Epidermal melanocyte (primary cell): ENCODE measurements around the gene FBN1.

Source experiments
- DNase-seq: peaks from one replicate; pipeline ENCODE4 v3.0.0; 2011; ENCODE audit warnings: low spot score; ENCODE audit not compliant: insufficient read length

The FBN1 gene

DNA sequence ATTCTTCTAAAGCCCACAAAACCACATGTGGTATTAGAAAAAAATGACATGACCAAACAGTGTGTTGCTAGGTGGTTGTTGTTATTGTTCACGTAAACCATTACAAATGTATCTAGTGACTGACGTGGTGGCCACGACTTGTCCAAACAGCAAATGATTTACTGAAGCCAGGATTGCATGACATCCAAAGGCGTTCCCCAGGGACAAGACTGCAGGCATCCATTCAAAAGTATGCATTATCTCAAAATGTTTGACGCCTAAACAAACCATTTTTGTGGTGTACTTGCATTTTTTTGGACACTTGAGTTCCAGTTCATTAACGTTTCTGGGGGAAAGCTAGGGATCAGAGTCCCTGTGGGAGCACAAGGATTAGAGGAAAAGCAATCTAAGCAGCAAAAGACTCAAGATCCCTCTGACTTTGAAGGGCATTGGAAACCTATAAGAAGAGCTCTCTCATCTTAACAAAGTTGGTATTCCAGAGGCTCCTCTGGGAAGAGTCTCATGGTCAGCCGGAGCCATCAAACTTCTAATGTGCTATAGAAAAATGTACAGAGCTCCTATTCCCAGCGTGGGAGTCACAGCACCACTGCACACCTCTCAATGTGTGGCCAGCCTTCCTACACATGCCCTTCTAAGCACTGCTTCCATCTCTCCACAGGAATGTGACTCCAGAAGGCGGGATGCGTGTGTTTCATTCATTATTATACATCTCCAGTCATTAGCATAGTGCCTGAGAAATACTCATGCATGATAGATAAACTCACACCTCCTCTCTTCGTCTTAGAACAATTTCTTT lies 62.9 kb downstream of the FBN1 start:
- no peak for DNase-seq

DNA sequence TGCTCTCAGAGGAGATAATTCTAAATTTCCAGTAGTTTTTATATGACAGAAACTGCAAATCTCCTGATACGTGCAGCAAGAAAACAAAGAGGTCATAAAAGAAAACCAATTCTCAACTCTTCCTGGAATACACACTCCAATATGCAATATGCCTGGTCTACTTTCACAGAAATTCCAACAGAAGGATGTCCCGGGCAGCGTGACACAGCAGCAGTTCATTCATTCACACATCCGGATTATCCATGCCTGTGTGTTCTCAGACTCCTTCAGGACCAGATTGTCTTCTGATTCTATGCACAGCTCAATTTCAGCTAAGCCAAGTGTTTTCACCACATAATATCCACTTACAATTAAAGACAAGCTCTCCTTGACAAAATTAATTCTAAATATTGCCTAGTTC lies 64.3 kb downstream of the FBN1 start:
- no peak for DNase-seq

DNA sequence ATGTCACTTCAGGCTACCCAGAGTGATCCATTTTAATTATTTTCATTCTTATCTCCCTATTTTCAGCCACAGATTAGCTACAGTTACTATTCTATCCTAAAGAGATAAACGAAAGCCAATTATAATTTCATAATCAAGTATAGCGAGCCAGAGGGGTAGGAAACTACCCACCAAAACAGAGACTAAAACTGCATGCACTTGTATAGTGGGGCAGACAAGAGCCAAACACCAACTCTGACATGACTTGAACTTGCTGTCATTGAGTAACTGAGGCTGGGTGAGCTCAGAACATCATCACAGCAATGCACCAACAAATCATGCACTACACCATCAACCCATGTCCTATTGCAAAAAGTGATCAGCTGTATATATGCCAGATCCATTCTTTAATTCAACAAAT lies 64.8 kb downstream of the FBN1 start:
- DNase-seq = no peak

DNA sequence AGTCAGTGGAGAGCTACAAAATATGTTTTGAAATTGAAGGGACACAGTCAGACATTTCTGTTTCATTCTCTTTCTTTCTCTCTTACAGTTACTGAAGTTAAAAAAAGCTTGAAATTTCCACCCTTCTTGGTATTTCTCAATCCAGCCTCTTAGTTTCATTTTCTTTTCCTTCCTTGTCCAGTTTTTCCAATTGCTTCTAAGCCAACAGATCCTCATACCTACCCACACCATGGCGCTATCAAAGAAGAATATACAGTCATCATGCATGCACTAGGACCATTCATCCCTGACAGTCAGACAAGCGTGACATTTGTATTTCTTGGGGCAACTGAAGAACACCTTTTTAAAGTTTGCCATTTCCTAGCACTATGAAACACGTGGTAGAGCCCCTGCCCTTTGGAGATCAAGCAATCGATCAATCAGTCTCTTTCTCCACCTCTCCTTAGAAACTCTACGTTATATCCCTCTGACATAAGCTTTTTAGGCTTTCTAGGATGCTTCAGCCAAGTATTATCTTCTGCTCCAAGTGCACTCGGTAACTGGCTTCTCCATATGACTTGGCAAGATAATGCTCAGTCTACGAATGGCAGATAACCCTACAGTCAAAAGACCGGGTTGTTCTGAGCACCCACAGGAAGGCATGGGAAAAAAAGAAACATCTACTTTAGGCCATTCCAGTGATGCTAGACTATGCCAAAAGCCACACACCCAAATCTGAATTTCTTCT lies 65.4 kb downstream of the FBN1 start:
- no peak for DNase-seq

DNA sequence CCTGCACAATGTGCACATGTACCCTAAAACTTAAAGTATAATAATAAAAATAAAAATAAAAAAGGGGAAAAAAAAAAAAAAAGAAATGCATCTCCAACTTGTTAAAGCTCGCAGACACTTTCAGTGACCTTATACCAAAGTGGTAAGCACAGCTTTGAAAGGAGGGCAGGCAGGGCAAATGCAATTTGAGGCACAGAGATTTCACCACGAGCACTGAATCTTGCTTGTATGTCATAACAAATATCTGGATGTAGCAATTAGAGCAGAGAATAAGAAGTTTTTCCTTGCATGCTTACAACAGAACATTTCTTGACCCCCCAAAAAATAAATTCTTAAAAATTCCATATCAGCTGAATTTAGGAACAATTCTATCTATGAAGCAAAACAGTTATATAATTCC lies 66.5 kb downstream of the FBN1 start:
- DNase-seq = no peak

DNA sequence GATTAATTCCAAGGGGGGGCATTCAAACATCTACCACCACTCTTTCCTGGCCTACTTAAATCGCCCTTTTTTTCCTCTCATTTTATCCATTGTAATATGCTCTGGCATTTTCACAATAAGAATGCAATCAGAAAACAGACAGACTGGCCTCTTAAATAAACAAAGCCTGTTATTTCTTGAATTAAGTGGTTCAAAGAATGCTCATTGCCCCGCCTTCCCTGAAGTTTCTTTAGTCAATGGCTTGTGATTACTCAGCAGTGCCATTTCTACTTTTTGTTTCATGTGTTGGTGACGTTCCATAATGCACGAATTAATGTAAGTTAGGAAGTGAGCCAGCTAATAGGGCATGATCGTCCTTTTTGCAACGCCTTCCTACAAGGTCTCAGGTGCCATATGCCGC lies 68.0 kb downstream of the FBN1 start:
- no peak for DNase-seq

DNA sequence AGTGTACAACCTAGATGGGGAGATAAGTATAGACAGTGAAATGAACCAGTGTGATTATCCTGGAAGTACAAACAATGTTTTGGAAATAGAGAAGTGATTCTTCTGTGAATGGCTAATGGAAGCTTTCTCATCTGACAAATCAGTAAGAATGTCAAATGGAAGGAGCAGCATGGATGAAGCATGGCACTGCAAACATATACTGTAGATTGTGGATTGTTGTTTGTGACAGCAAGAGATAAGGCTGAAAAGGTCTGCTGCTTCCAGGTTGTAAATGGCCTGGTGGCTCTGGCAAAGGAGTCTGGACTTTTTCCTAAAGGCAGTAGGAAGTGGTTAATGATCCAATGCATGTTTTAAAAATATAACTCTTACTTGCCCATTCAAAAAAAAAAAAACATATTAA lies 71.3 kb downstream of the FBN1 start:
- no peak for DNase-seq

DNA sequence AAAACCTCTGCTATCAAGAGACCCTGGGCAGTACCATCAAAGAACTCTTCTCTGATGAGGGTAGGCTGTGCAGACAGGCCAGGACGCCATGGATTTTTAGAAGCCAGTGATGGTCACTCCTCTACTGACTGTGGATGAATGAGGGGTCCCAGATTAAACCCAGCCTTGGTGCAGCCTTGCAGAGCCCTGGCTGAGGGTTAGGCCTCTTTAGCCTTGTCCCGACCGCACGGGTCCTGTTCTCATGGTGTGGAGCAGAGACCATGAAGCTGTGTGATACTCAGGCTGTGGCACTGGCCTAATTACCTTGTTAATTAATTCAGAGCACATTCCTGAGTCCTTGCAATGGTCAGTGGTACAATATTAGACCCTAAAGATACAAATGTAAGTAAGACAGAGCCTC lies 71.7 kb downstream of the FBN1 start:
- DNase-seq = no peak

DNA sequence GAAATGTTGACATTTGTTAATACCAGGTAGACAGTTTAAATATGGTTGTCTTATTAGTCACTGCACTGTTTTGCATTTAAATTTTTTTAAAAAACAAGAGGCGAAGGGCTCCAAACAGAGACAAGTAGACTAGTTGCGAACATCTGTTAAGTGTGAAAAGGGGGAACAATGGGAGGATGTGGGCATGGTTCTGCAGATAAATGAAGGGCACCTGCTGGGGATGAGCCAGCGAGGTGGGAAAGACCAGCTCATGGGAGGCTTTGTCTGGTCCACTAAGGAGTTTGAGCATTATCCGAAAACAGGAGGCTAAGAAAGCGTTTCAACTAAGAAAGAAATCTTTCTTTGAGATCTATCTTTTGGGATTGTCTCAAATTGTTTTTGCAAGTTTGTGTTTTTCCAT lies 72.7 kb downstream of the FBN1 start:
- DNase-seq = no peak

DNA sequence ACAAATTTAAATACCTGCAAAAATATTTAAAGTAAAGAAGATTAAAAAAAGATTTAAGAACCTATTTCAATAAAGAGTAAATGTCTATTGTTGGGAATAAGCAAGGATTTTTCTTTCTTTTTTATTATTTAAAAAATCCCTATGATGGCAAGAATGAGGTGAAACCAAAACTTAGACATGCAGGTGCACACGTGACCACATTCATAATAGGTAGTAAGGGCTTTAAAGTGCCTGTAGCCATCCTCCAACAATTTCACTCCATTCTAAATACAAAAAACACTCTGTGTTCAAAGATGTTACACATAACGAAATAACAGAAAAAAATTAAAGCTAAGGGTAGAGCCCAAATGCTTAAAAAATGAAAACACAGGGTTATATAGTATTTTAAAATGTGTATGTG lies 74.0 kb downstream of the FBN1 start:
- no peak for DNase-seq

DNA sequence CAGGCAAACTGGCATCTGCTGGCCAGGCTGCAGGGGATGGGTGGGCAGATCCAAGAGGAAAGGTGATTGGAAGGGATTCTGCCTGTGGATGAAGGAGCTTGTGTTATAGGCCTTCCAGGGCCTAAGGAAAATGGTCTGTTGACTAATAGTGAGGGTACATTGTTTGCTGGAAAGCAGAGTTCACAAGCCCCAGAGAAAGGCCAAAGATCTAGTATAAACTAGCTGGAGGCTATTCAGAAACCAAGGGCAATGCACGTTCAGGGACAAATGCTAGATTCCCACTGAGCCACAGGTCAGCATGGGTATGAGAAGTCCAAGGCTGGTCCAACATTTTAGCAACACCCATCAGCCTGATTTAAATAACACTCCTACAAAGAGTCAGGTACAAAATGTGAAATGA lies 74.7 kb downstream of the FBN1 start:
- DNase-seq = no peak

DNA sequence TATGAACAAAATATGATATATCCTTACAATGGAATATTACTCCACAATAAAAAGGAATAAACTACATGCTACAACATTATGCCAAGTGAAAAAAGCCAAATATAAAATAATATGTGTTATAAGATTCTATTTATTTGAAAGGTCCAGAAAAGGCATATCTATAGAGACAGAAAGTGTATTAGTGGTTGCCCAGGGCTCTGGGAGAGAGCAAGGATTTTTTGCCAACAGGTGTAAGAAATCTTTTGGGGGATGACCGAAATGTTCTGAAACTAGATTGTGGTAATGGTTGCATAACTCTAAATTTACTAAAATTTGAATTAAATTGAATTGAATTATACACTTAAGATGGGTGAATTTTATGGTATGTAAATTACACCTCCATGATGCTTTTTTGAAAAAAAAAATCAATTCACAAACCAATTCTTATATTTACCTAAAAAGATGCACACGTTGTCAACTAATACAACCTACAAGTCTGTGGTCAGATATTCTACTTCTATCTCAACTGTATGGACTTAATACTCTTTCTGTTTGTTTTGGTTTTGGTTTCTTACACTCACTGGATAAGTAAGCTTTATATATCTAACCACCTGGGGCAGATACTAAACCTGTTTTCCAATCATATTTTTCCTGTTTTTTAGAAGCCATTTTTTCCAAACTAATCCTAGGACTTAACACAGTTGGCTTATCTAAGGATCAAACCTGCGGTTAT lies 75.8 kb downstream of the FBN1 start:
- no peak for DNase-seq

DNA sequence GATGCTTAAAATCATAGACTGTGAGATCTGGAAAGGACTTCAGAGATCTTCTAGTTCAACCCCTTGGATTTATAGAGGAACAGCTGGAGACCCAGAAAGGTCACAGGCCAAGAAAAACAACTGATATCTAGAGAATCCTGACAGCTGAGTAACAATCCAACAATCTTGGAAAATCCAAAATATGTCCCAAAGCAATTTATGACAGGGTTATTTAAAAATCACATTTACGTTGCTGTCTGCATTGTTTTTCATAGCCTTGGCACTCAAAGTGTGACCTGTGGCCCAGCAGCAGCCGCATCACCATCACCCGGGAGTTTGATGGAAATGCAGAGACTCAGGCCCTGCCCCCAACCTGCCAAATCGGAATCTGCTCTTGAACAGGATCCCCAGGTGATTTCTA lies 78.8 kb downstream of the FBN1 start:
- DNase-seq = no peak

DNA sequence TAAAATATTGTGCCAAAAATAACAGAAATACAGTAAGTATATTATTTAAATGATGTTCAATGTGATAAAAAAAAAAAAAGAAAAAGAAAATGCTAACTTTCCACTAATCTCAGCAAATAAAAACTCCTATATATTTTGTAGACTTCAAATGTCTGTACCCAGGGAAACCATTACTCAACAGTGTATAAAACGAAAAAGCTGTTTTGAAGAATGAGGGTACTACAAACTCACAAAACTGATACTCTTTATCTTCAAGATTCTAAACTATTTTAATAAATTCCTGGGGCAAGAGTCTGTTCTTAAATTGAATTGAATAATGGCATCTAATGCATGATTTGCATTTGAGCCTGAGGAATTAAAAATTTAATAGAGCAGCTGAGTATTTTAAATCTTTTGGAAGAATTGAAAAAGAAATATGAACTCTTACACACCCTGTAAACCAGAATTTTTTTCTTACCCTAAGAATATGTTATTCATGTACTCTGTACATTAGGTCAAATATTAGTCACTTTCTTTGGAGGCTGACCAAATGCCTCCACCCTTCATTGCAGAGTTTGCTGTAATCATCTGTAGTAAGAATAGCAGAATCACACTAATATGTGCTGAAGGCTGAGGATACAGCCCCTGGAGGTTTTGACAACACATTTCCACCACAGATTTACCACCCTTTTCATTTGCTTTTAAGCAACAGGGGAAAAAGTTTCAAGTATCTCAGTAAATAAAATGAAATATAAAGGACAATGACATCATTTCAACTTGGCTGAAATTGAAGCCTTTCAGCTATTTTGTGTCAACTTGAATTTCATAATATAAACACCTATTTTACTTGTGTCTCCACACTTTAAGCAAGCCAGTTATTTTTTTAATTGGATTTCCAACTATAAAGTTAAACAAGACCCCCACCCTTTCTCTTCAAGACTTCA lies 79.7 kb downstream of the FBN1 start:
- no peak for DNase-seq

DNA sequence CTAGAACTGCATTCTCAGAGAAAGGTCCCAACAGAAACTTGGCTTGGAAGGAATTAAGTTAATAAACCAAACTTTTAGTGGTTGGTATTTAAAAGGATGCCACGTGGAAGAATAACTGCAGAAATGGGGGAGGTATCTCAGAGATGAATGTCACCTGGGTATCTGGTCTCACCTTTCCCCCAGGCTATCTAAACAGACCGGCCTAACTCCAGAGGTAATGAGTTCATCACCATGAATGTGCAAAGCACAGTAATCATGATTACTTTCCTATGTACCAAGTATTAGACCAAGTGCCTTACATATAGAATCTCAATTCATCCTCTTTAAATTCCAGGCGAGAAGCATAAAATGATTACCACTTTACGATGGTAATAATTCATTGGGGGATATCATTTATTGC lies 80.8 kb downstream of the FBN1 start:
- DNase-seq = no peak

DNA sequence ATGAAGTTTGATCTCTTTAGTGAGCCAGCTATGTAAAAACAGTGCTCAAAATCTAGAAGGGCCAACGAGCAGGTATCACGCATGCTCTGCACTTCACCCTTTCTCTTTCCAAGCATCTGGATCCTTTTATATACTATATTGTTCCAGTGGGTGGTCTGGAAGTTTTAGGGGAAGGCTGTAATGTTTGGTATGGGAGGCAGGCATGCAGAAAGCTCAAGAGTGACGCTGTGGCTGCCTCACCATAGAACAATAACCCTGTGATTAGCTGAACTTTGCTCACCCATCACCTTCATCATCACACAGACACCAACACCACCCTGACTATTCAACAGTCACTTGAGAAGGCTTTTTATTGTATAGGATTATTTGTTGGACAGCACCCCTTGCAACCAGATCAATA lies 81.6 kb downstream of the FBN1 start:
- no peak for DNase-seq

DNA sequence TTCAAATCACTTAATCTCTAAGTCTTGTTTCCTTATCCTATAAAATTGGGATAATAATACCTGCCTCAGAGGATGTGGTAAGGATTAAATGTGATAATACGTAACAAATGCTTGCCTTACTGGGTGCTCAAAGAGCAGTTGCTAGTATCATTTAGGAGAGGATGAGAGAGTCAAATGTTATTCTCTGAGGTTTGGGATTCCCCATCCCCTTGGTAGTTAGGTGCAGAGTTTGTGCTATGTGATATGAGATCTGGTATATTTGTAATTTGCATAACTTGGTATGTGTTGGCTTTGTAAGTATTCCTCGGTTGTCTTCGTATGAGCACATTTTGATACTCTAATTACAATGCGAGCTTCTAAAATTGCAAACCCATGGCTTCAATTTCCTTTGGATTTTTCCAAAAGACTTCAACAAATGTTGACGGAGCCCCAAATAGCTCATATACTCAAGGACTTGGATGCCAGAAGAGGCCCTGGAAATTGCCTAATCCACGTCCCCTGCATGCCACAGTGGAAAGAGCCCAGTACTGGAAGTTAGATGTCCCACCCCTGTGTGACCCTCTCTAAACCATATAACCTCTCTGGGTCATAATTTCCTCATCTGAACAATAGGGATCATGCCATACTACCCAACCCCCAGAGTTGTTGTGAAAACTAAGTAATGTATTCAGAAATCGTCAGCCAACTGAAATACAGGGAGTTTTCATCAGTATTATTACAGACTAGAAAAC lies 85.0 kb downstream of the FBN1 start:
- no peak for DNase-seq

DNA sequence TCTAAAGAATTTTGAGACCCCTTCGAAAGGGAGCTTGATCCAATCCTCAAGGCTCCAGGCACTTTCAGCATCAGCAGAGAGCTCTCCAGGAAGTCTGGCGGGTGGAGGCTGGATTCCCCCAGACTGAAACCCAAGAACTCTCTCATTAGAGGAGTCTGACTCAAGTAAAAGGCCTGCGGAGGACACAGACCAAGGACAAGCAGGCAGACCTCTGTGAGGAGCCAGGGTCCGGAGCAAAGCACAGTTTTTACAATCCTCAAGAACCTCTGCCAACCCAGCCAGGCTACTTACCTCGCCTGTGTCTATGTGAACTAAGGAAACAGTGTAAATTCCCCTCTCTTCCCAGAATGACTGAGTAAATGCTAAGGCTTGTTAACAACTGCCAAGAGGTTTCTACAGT lies 86.2 kb downstream of the FBN1 start:
- no peak for DNase-seq

DNA sequence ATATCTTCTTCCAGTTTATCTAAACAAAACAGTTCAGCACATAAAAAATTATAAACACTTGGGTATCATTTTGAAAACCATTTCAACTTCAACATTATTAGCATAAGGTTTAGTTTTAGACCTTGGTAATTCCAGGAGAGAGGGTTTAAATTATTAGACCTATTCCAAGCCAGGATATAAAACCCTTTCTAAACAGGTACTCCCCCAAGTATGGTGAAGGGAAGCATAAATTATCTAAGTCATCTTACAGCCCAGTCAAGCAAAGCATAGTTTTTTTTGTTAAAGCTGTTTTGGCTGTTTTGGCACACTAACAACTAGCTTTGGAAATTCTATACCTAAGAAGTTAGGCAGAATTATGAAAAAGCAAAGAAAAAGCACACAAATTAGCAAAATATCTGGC lies 87.3 kb downstream of the FBN1 start:
- no peak for DNase-seq

DNA sequence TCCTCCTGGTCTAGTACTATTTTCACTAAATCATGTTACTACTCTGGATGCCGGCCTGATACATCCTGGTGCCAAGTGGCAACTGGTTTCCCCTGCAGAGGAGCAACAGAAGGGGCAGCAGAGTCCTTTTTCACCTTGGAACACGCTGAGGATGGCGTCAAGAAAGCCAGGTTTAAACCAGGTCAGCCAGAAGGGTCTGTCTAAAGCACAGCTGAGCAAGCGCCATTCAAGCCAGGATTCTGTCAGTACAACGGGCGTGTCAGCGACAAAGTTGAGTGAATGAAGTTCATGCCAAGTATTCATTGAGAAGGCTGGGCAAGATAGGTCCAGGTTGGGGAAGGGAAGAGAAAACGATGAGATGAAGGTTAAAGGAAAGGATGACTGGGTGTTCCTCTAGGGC lies 88.2 kb downstream of the FBN1 start:
- DNase-seq = no peak
